Endothelial cell of umbilical vein (primary cell): Measurements from ENCODE around the gene FOXJ3. TPM values are rescaled to one million over a fixed set of nuclear protein-coding genes. Genes with fewer than 3 reads are reported as not detected.
A peak's percentile ranks its signal among the peaks of the same experiment; 100 is the strongest.

Experiments
- BruUV-seq: library from RNA; stranded (reverse); fragments of 400-500 nt; replicated peaks from 2 replicates; lab custom pipeline; 2021; lab: Mats Ljungman, UMichigan
- CTCF ChIA-PET: fragments of 300-600, 350-600 bp; sonication (Branson Sonifier 250); formaldehyde crosslinking; loops from one replicate; lab custom pipeline; 2021; ENCODE audit warnings: antibody characterized with exemption, inconsistent platforms; lab: Charles Lee
- POLR2A ChIA-PET: fragments of 300-600, 350-600 bp; sonication (Branson Sonifier 250); formaldehyde crosslinking; loops from one replicate; lab custom pipeline; 2021; ENCODE audit warnings: antibody characterized with exemption, inconsistent platforms; lab: Charles Lee
- DNase-seq: peaks from one replicate; pipeline ENCODE4 v3.0.0-alpha.2; 2011; ENCODE audit warnings: low read depth, low spot score
- FAIRE-seq: peaks from 2 replicates; lab custom pipeline; 2011; peaks lifted over from hg19 to GRCh38; lab: Jason Lieb, UNC
- H2AFZ ChIP-seq: 2 replicates; pipeline ENCODE4 v1.6.0; 2012; ENCODE audit warnings: low read depth, low read length, control low read depth, inconsistent platforms
- H3K27ac ChIP-seq: 2 replicates; pipeline ENCODE4 v1.5.1; 2011; ENCODE audit warnings: low read depth, mild to moderate bottlenecking, control low read depth, low read length, moderate library complexity; ENCODE audit not compliant: insufficient read depth
- H3K27me3 ChIP-seq, 2 experiments: 2 replicates each; pipeline versions ENCODE4 v1.6.0 to v1.6.1; 2011; ENCODE audit warnings: low read length in 2 of 2, mixed read lengths in 1 of 2; ENCODE audit not compliant: control insufficient read depth in 2 of 2, insufficient read depth in 2 of 2
- H3K36me3 ChIP-seq, 2 experiments: 2 replicates in 1 of 2; 3 replicates in 1 of 2; pipeline ENCODE4 v1.5.1; 2011; ENCODE audit warnings: low read length in 2 of 2, mild to moderate bottlenecking in 1 of 2, moderate library complexity in 1 of 2; ENCODE audit not compliant: control insufficient read depth in 2 of 2, insufficient read depth in 2 of 2; ENCODE audit errors: extremely low read depth in 1 of 2
- H3K4me1 ChIP-seq: 3 replicates; pipeline ENCODE4 v1.5.1; 2011; ENCODE audit warnings: mild to moderate bottlenecking, low read length; ENCODE audit not compliant: control insufficient read depth, insufficient read depth; ENCODE audit errors: extremely low read depth
- H3K4me2 ChIP-seq: 2 replicates; pipeline ENCODE4 v1.6.1; 2011; ENCODE audit warnings: low read length, control low read depth, mixed read lengths; ENCODE audit not compliant: insufficient read depth
- H3K4me3 ChIP-seq, 3 experiments: fragments of 200-600 bp in 1 of 3; sonication (generic), shearing (Covaris generic) in 1 of 3; replicated peaks in 1 of 3; 2 replicates each; pipeline ENCODE4 v1.5.1; 2011 to 2016; ENCODE audit warnings: control low read depth in 3 of 3, low read length in 3 of 3, mild to moderate bottlenecking in 2 of 3, inconsistent platforms in 1 of 3, low read depth in 1 of 3, moderate library complexity in 1 of 3; ENCODE audit not compliant: insufficient read depth in 1 of 3
- H3K79me2 ChIP-seq: 2 replicates; pipeline ENCODE4 v1.6.0; 2012; ENCODE audit warnings: low read length, inconsistent platforms; ENCODE audit not compliant: control insufficient read depth, insufficient read depth
- H3K9ac ChIP-seq: replicated peaks from 2 replicates; pipeline ENCODE3; 2011; ENCODE audit warnings: low read length, control low read depth; ENCODE audit not compliant: insufficient read depth; ENCODE audit errors: extremely low read depth
- H3K9me1 ChIP-seq: replicated peaks from 3 replicates; pipeline ENCODE4 v1.6.0; 2011; ENCODE audit warnings: mild to moderate bottlenecking, low read length; ENCODE audit not compliant: control insufficient read depth, insufficient read depth; ENCODE audit errors: extremely low read depth
- H3K9me3 ChIP-seq: replicated peaks from 2 replicates; pipeline ENCODE4 v1.5.1; 2012; ENCODE audit warnings: low read length, inconsistent platforms; ENCODE audit not compliant: control insufficient read depth, insufficient read depth
- H4K20me1 ChIP-seq: replicated peaks from 2 replicates; pipeline ENCODE3; 2011; ENCODE audit warnings: mild to moderate bottlenecking, low read length; ENCODE audit not compliant: control insufficient read depth, insufficient read depth; ENCODE audit errors: extremely low read depth
- EZH2 ChIP-seq: IDR thresholded peaks from 2 replicates; pipeline ENCODE4 v1.6.1; 2012; ENCODE audit warnings: borderline replicate concordance, low read depth, mild to moderate bottlenecking, moderate library complexity, low read length, inconsistent platforms; ENCODE audit not compliant: severe bottlenecking
- FOS ChIP-seq: IDR thresholded peaks from 2 replicates; pipeline ENCODE4 v1.6.1; 2011; ENCODE audit warnings: mild to moderate bottlenecking, low read length, moderate library complexity, borderline replicate concordance; ENCODE audit not compliant: insufficient read depth
- GATA2 ChIP-seq: IDR thresholded peaks from 2 replicates; pipeline ENCODE4 v1.7.0; 2011; ENCODE audit warnings: low read depth, mild to moderate bottlenecking, moderate library complexity, mixed read lengths, low read length; ENCODE audit not compliant: insufficient read length, insufficient read depth
- JUN ChIP-seq: IDR thresholded peaks from 2 replicates; pipeline ENCODE4 v1.6.1; 2011; ENCODE audit warnings: borderline replicate concordance, low read depth; ENCODE audit not compliant: insufficient read length, insufficient read depth
- MYC ChIP-seq: IDR thresholded peaks from one replicate; pipeline ENCODE4 v1.6.1; 2011; ENCODE audit warnings: mild to moderate bottlenecking, low read depth, low read length
- POLR2A ChIP-seq: IDR thresholded peaks from 2 replicates; pipeline ENCODE4 v1.6.1; 2012; ENCODE audit warnings: low read depth, mild to moderate bottlenecking, control low read depth, low read length
- POLR2AphosphoS5 ChIP-seq: IDR thresholded peaks from 2 replicates; pipeline ENCODE4 v1.6.1; 2012; ENCODE audit warnings: low read depth, mild to moderate bottlenecking, control low read depth, low read length, moderate library complexity; ENCODE audit not compliant: insufficient read depth
- dilution Hi-C: fragments of 300-500 bp; cut with MboI; formaldehyde crosslinking; loops from one replicate; pipeline ENCODE4 v1.15.0; 2019; ENCODE audit warnings: low sequenced_read_pairs; ENCODE audit not compliant: extremely low pct_ligation_motif_present
- intact Hi-C: fragments of 100-400 bp; cut with micrococcal nuclease; formaldehyde crosslinking; loops from one replicate; pipeline ENCODE4 v1.10.0; 2022
- polyA plus RNA-seq, 4 experiments: library from polyadenylated mRNA; depleted of rRNA in 3 of 4; stranded (reverse) in 3 of 4; unstranded in 1 of 4; fragments of >200 nt; gene quantifications; 2 replicates each; pipeline versions ENCODE4 v1.2.1 to v1.2.3, GENCODE V29; 2011 to 2012; ENCODE audit warnings: missing spikeins in 1 of 4
- total RNA-seq: library from RNA; stranded (reverse); gene quantifications from 2 replicates; pipeline ENCODE4 v1.2.3, GENCODE V29; 2021
- TF ChIP-seq, protein P1 (sequence below): IDR thresholded peaks from 2 replicates; pipeline ENCODE4 v1.6.1; 2011; ENCODE audit not compliant: insufficient read depth, insufficient read length
- TF ChIP-seq, protein P2 (sequence below), 2 donors: IDR thresholded peaks; 1 replicate in 1 of 2; 2 replicates in 1 of 2; pipeline ENCODE4 v1.5.1; 2011; ENCODE audit warnings: low read length in 2 of 2, mild to moderate bottlenecking in 2 of 2, moderate library complexity in 2 of 2, control low read depth in 1 of 2, inconsistent platforms in 1 of 2, low read depth in 1 of 2; ENCODE audit not compliant: insufficient read depth in 1 of 2; ENCODE audit errors: extremely low read depth in 1 of 2

The FOXJ3 gene
- total and polyA plus RNA-seq, 2 donors (not counting 3 experiments of a cell fraction or from before 2014, with no cell fraction given) = 34.7 to 38.8 TPM

DNA sequence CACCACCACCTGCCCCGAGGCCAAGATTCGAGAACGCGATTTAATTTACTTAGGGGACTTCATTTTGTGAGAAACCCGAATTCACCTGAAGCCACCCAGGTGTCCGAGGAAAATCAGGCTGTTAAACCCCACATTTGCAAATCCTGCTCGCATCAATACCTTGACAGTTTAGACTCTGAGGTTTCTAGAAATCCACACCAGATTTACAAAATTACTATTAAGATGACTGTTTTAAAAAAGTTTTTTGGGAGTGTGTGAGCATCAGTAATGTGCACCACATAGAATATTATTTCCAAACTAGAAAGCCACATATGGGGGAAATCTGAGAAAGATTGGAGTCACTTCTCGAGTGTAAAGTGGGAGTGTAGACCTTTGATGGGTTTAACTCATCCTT, 46.2 kb upstream of the FOXJ3 start:
- H3K9me3 ChIP-seq = no peaks in the 10 kb centered on the region
- TF ChIP-seq JUN = no peak
- TF ChIP-seq POLR2A = no peak
- TF ChIP-seq, protein P1, sequence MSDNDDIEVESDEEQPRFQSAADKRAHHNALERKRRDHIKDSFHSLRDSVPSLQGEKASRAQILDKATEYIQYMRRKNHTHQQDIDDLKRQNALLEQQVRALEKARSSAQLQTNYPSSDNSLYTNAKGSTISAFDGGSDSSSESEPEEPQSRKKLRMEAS = no peak
- no peak for TF ChIP-seq EZH2
- no peak for TF ChIP-seq FOS
- TF ChIP-seq, protein P2, sequence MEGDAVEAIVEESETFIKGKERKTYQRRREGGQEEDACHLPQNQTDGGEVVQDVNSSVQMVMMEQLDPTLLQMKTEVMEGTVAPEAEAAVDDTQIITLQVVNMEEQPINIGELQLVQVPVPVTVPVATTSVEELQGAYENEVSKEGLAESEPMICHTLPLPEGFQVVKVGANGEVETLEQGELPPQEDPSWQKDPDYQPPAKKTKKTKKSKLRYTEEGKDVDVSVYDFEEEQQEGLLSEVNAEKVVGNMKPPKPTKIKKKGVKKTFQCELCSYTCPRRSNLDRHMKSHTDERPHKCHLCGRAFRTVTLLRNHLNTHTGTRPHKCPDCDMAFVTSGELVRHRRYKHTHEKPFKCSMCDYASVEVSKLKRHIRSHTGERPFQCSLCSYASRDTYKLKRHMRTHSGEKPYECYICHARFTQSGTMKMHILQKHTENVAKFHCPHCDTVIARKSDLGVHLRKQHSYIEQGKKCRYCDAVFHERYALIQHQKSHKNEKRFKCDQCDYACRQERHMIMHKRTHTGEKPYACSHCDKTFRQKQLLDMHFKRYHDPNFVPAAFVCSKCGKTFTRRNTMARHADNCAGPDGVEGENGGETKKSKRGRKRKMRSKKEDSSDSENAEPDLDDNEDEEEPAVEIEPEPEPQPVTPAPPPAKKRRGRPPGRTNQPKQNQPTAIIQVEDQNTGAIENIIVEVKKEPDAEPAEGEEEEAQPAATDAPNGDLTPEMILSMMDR (IDR thresholded peaks at IDR 0.05; ENCODE audit: extremely low read depth in 1 of 2, insufficient read depth in 1 of 2, low read depth in 1 of 2, low read length in 2 of 2) = no peak
- no peak for TF ChIP-seq GATA2
- no peak for TF ChIP-seq POLR2AphosphoS5
- no peak for TF ChIP-seq MYC
- CTCF ChIA-PET = no interaction called here
- H3K79me2 ChIP-seq = no peaks in the 10 kb centered on the region
- no peak overlapping the region for H3K27ac ChIP-seq
- intact Hi-C loops (loop anchor here (2.0 kb wide), 1 partner anchor 82 kb away; the partner anchor contains the start of gene CCDC30), dilution Hi-C loops (no loop called here)
- H3K27me3 ChIP-seq = peaks cover 16 to 36% of the 10 kb centered on the region in 2 experiments
- DNase-seq = no peak
- H3K4me2 ChIP-seq = peak overlapping the region; percentile 47
- POLR2A ChIA-PET = no interaction called here
- no peak overlapping the region for H3K9ac ChIP-seq
- H3K4me3 ChIP-seq = no peak overlapping the region
- H2AFZ ChIP-seq = no peak overlapping the region
- no peaks in the 10 kb centered on the region for H3K9me1 ChIP-seq
- no peak for FAIRE-seq
- H3K4me1 ChIP-seq = peaks cover 2% of the 10 kb centered on the region
- no peaks in the 10 kb centered on the region for H3K36me3 ChIP-seq
- H4K20me1 ChIP-seq = no peaks in the 10 kb centered on the region
- no TSS peak for BruUV-seq
